A204.1 (cell line): ENCODE measurements around the gene GSTO2.
"Not testable (repeated sequence)": the region's sequence is repeated elsewhere in the genome, so short reads cannot be mapped to it uniquely, and the experiment has no call there.

ENCODE experiments used
- FAIRE-seq: peaks from 2 replicates; lab custom pipeline; 2012; peaks lifted over from hg19 to GRCh38; lab: Jason Lieb, UNC

The GSTO2 gene

GRCh38 chr10:104268713-104269645 lies at the start of gene GSTO2:
TSS of gene GSTO2 (plus strand) at chr10:104269184. CDS start at chr10:104274916, 5,732 bp downstream.
- no peak for FAIRE-seq

- no peak for FAIRE-seq
These were observed 48.5 kb upstream of the GSTO2 start for GRCh38 chr10:104220522-104220921.

GRCh38 chr10:104223304-104223703 lies 45.7 kb upstream of the GSTO2 start:
- FAIRE-seq: no peak

GRCh38 chr10:104230490-104230889 lies 38.5 kb upstream of the GSTO2 start:
- no peak for FAIRE-seq

- peak; percentile 98 for FAIRE-seq
These were observed 37.0 kb upstream of the GSTO2 start, which contains the start of gene CFAP43 for GRCh38 chr10:104231784-104232612. TSS of gene CFAP43 (minus strand) at chr10:104232364. CDS start at chr10:104232246, 118 bp downstream.

GRCh38 chr10:104232613-104233102 lies 36.3 kb upstream of the GSTO2 start:
- no peak for FAIRE-seq

GRCh38 chr10:104233817-104234216 lies 35.2 kb upstream of the GSTO2 start:
- no peak for FAIRE-seq

GRCh38 chr10:104234934-104235333 lies 34.0 kb upstream of the GSTO2 start:
- FAIRE-seq: no peak

GRCh38 chr10:104235801-104236200 lies 33.2 kb upstream of the GSTO2 start:
- no peak for FAIRE-seq

- FAIRE-seq: no peak
These were observed 28.9 kb upstream of the GSTO2 start for GRCh38 chr10:104240078-104240477.

- no peak for FAIRE-seq
These were observed 26.4 kb upstream of the GSTO2 start for GRCh38 chr10:104242545-104242944.

- FAIRE-seq: not testable (repeated sequence)
These were observed 26.0 kb upstream of the GSTO2 start for GRCh38 chr10:104243009-104243408.

- no peak for FAIRE-seq
These were observed 25.5 kb upstream of the GSTO2 start for GRCh38 chr10:104243512-104243911.

- no peak for FAIRE-seq
These were observed 23.8 kb upstream of the GSTO2 start for GRCh38 chr10:104245066-104245632.

- FAIRE-seq: no peak
These were observed 22.0 kb upstream of the GSTO2 start for GRCh38 chr10:104246976-104247375.

GRCh38 chr10:104247513-104248146 lies 21.4 kb upstream of the GSTO2 start:
- no peak for FAIRE-seq

- not testable (repeated sequence) for FAIRE-seq
These were observed 20.1 kb upstream of the GSTO2 start for GRCh38 chr10:104248931-104249330.

GRCh38 chr10:104250371-104250770 lies 18.6 kb upstream of the GSTO2 start:
- no peak for FAIRE-seq

GRCh38 chr10:104251443-104251842 lies 17.5 kb upstream of the GSTO2 start:
- no peak for FAIRE-seq

GRCh38 chr10:104252368-104252767 lies 16.6 kb upstream of the GSTO2 start:
- no peak for FAIRE-seq

- no peak for FAIRE-seq
These were observed 15.9 kb upstream of the GSTO2 start for GRCh38 chr10:104253106-104253505.
